IMR-90 (cell line): Measurements from ENCODE around the gene B4GALT7. TPM values are rescaled to one million over a fixed set of nuclear protein-coding genes. Genes with fewer than 3 reads are reported as not detected.
A peak's percentile ranks its signal among the peaks of the same experiment; 100 is the strongest.

Source experiments
- ATAC-seq: fragments of 200-7000 bp; cut with Tn5 transposase; 2 replicates; pipeline ENCODE4 v1.9.1; 2020; ENCODE audit warnings: low read depth, mild to moderate bottlenecking, moderate library complexity
- BruUV-seq: library from RNA; stranded (reverse); fragments of 400-500 nt; replicated peaks from 2 replicates; lab custom pipeline; 2021; lab: Mats Ljungman, UMichigan
- CTCF ChIA-PET: fragments of 300-600 bp; formaldehyde crosslinking; extraction: SDS; loops from one replicate; lab custom pipeline; 2021; ENCODE audit warnings: antibody characterized with exemption; lab: Yijun Ruan, JAX
- POLR2A ChIA-PET: fragments of 300-600 bp; sonication (Branson Sonifier 250); formaldehyde crosslinking; loops from one replicate; lab custom pipeline; 2022; ENCODE audit warnings: antibody characterized with exemption; ENCODE audit not compliant: unreplicated experiment; lab: Charles Lee
- DNase-seq: peaks from one replicate; pipeline ENCODE4 v3.0.0; 2013
- H2AFZ ChIP-seq: replicated peaks from 2 replicates; pipeline ENCODE3; 2013; ENCODE audit warnings: low read length, mild to moderate bottlenecking; ENCODE audit not compliant: poor library complexity
- H2AK5ac ChIP-seq: 2 replicates; pipeline ENCODE4 v1.6.1; 2013; ENCODE audit warnings: low read depth, low read length, inconsistent platforms
- H2AK9ac ChIP-seq: replicated peaks from 2 replicates; pipeline ENCODE3; 2013; ENCODE audit warnings: mild to moderate bottlenecking, low read depth, low read length, moderate library complexity; ENCODE audit not compliant: poor library complexity
- H2BK120ac ChIP-seq: 2 replicates; pipeline ENCODE4 v1.6.1; 2013; ENCODE audit warnings: low read depth, low read length, inconsistent platforms
- H2BK15ac ChIP-seq: 3 replicates; pipeline ENCODE4 v1.6.1; 2013; ENCODE audit warnings: low read depth, low read length, inconsistent platforms
- H2BK20ac ChIP-seq: 2 replicates; pipeline ENCODE4 v1.6.1; 2013; ENCODE audit warnings: low read depth, mild to moderate bottlenecking, inconsistent platforms, low read length, moderate library complexity
- H2BK5ac ChIP-seq: 2 replicates; pipeline ENCODE4 v1.6.1; 2013; ENCODE audit warnings: mild to moderate bottlenecking, low read depth, low read length, inconsistent platforms; ENCODE audit not compliant: poor library complexity, severe bottlenecking
- H3K14ac ChIP-seq: replicated peaks from 2 replicates; pipeline ENCODE4 v1.6.1; 2013; ENCODE audit warnings: low read depth, low read length, inconsistent platforms
- H3K18ac ChIP-seq: 2 replicates; pipeline ENCODE4 v1.6.1; 2013; ENCODE audit warnings: low read depth, low read length, control low read depth
- H3K23ac ChIP-seq: 2 replicates; pipeline ENCODE4 v1.6.1; 2013; ENCODE audit warnings: low read depth, low read length, inconsistent platforms
- H3K27ac ChIP-seq: 2 replicates; pipeline ENCODE4 v1.5.1; 2013; ENCODE audit warnings: mild to moderate bottlenecking, control low read depth, low read length; ENCODE audit not compliant: insufficient read depth
- H3K27me3 ChIP-seq: 2 replicates; pipeline ENCODE4 v1.6.1; 2013; ENCODE audit warnings: low read length; ENCODE audit not compliant: control insufficient read depth, insufficient read depth
- H3K36me3 ChIP-seq: 2 replicates; pipeline ENCODE4 v1.6.1; 2013; ENCODE audit warnings: low read length, mixed read lengths; ENCODE audit not compliant: control insufficient read depth, insufficient read depth
- H3K4ac ChIP-seq: 2 replicates; pipeline ENCODE4 v1.6.1; 2013; ENCODE audit warnings: low read depth, low read length, inconsistent platforms
- H3K4me1 ChIP-seq: 2 replicates; pipeline ENCODE4 v1.6.1; 2013; ENCODE audit warnings: low read length, mixed read lengths; ENCODE audit not compliant: control insufficient read depth, insufficient read depth
- H3K4me2 ChIP-seq: 2 replicates; pipeline ENCODE4 v1.6.1; 2013; ENCODE audit warnings: low read depth, mild to moderate bottlenecking, control low read depth, low read length, moderate library complexity
- H3K4me3 ChIP-seq: 2 replicates; pipeline ENCODE4 v1.5.1; 2013; ENCODE audit warnings: low read depth, mild to moderate bottlenecking, control low read depth, low read length, moderate library complexity; ENCODE audit not compliant: insufficient read depth
- H3K56ac ChIP-seq: 2 replicates; pipeline ENCODE4 v1.6.1; 2013; ENCODE audit warnings: low read length, inconsistent platforms; ENCODE audit not compliant: insufficient read depth; ENCODE audit errors: extremely low read depth
- H3K79me1 ChIP-seq, 2 experiments: 2 replicates each; pipeline ENCODE4 v1.6.1; 2013; ENCODE audit warnings: low read length in 2 of 2, inconsistent platforms in 1 of 2, low read depth in 1 of 2
- H3K9ac ChIP-seq: 2 replicates; pipeline ENCODE4 v1.6.1; 2013; ENCODE audit warnings: low read depth, low read length, control low read depth
- H3K9me1 ChIP-seq: 2 replicates; pipeline ENCODE4 v1.6.1; 2013; ENCODE audit warnings: low read length, inconsistent platforms; ENCODE audit not compliant: insufficient read depth
- H3K9me3 ChIP-seq: 2 replicates; pipeline ENCODE4 v1.6.1; 2013; ENCODE audit warnings: low read length; ENCODE audit not compliant: control insufficient read depth, insufficient read depth
- H4K20me1 ChIP-seq: 2 replicates; pipeline ENCODE4 v1.6.1; 2013; ENCODE audit warnings: low read length, inconsistent platforms; ENCODE audit not compliant: insufficient read depth
- H4K5ac ChIP-seq: 2 replicates; pipeline ENCODE4 v1.6.1; 2013; ENCODE audit warnings: mild to moderate bottlenecking, low read depth, low read length, control low read depth
- H4K8ac ChIP-seq, 2 experiments: 2 replicates each; pipeline ENCODE4 v1.6.1; 2013; ENCODE audit warnings: low read depth in 2 of 2, low read length in 2 of 2, control low read depth in 1 of 2, inconsistent platforms in 1 of 2
- H4K91ac ChIP-seq: 2 replicates; pipeline ENCODE4 v1.6.1; 2013; ENCODE audit warnings: low read depth, low read length, inconsistent platforms; ENCODE audit not compliant: insufficient read depth
- BHLHE40 ChIP-seq: fragments of 150-350 bp; IDR thresholded peaks from 2 replicates; pipeline ENCODE4 v1.6.1; 2016; ENCODE audit warnings: mild to moderate bottlenecking, low read depth, low read length
- CEBPB ChIP-seq: IDR thresholded peaks from 2 replicates; pipeline ENCODE4 v1.6.1; 2012; ENCODE audit warnings: low read depth, low read length, improper control_type of control experiment
- CHD1 ChIP-seq: IDR thresholded peaks from 2 replicates; pipeline ENCODE4 v1.6.1; 2012; ENCODE audit warnings: low read depth, low read length, improper control_type of control experiment
- MAFK ChIP-seq: IDR thresholded peaks from 2 replicates; pipeline ENCODE4 v1.6.1; 2012; ENCODE audit warnings: low read depth, low read length, improper control_type of control experiment
- MAZ ChIP-seq: IDR thresholded peaks from 2 replicates; pipeline ENCODE4 v1.6.1; 2012; ENCODE audit warnings: low read depth, mild to moderate bottlenecking, low read length, improper control_type of control experiment, moderate library complexity, borderline replicate concordance
- MXI1 ChIP-seq: IDR thresholded peaks from 2 replicates; pipeline ENCODE4 v1.6.1; 2012; ENCODE audit warnings: low read depth, mild to moderate bottlenecking, low read length, moderate library complexity, borderline replicate concordance
- POLR2A ChIP-seq: IDR thresholded peaks from 2 replicates; pipeline ENCODE4 v1.6.1; 2012; ENCODE audit warnings: mild to moderate bottlenecking, low read depth, low read length
- RCOR1 ChIP-seq: IDR thresholded peaks from 2 replicates; pipeline ENCODE4 v1.6.1; 2012; ENCODE audit warnings: mild to moderate bottlenecking, low read length, improper control_type of control experiment; ENCODE audit not compliant: insufficient replicate concordance
- RFX5 ChIP-seq: IDR thresholded peaks from 2 replicates; pipeline ENCODE4 v1.8.0; 2012; ENCODE audit warnings: low read depth, mild to moderate bottlenecking, low read length, moderate library complexity
- SMC3 ChIP-seq: fragments of 150-350 bp; IDR thresholded peaks from 2 replicates; pipeline ENCODE4 v1.6.1; 2016; ENCODE audit warnings: low read depth, mild to moderate bottlenecking, antibody characterized with exemption, low read length, moderate library complexity
- WGBS, 2 experiments: methylation state at CpG; one replicate each; pipeline versions ENCODE4 v1.1.5 to v1.1.7; 2013; ENCODE audit warnings: missing lambda C conversion rate in 2 of 2; ENCODE audit not compliant: insufficient read length in 1 of 2; ENCODE audit errors: extremely low coverage in 2 of 2; 5-methylcytosine and 5-hydroxymethylcytosine counted together
- dilution Hi-C: fragments of 300-500 bp; cut with HindIII; formaldehyde crosslinking; loops from one replicate; pipeline ENCODE4 v1.14.3; 2018; ENCODE audit warnings: low sequenced_read_pairs; ENCODE audit not compliant: unreplicated experiment
- in situ Hi-C: fragments of 300-500 bp; cut with MboI; formaldehyde crosslinking; loops from 3 replicates; pipeline ENCODE4 v1.14.3; 2019; ENCODE audit warnings: low sequenced_read_pairs, inconsistent platforms, mixed read lengths
- intact Hi-C: fragments of 100-400 bp; cut with micrococcal nuclease; formaldehyde crosslinking; loops from 2 replicates; pipeline ENCODE4 v1.10.0; 2022
- polyA plus RNA-seq, 3 experiments: library from polyadenylated mRNA; depleted of rRNA; stranded (reverse); fragments of >200 nt; gene quantifications; 2 replicates each; pipeline ENCODE4 v1.2.3, GENCODE V29; 2012; ENCODE audit warnings: low replicate concordance in 1 of 3
- total RNA-seq: library from RNA; depleted of rRNA; stranded (reverse); fragments of >200 nt; gene quantifications from 2 replicates; pipeline ENCODE4 v1.2.3, GENCODE V29; 2012
- TF ChIP-seq, protein P1 (sequence below): fragments of 150-350 bp; IDR thresholded peaks from 2 replicates; pipeline ENCODE4 v1.6.1; 2017; ENCODE audit warnings: mild to moderate bottlenecking, antibody characterized with exemption, low read length, low read depth
- TF ChIP-seq, protein P2 (sequence below): fragments of 150-350 bp; IDR thresholded peaks from 2 replicates; pipeline ENCODE4 v1.6.1; 2016; ENCODE audit warnings: low read depth, mild to moderate bottlenecking, low read length, moderate library complexity, borderline replicate concordance
- TF ChIP-seq, protein P3 (sequence below): conservative IDR thresholded peaks from 2 replicates; pipeline ENCODE4 v1.5.1; 2012; ENCODE audit warnings: mild to moderate bottlenecking, low read depth, low read length, improper control_type of control experiment

B4GALT7 gene
- total and polyA plus RNA-seq, 2 of the 4 experiments (the other 2 are of a cell fraction), result 29.2 to 79.6 TPM

GRCh38 chr5:177609076-177610059 lies 9.4 kb downstream of the B4GALT7 start:
- H3K14ac ChIP-seq, result no peak overlapping the region
- no peak overlapping the region for H4K8ac ChIP-seq
- H3K4me3 ChIP-seq, result no peak overlapping the region
- intact Hi-C loops (loop anchor here (10.0 kb wide), 1 partner anchor 555 kb away; no protein-coding TSS in a partner anchor), dilution Hi-C loops (no loop called here), in situ Hi-C loops (loop anchor here (10.0 to 25.0 kb wide), 2 partner anchors 453 to 545 kb away; partner anchors contain the start of gene NHP2)
- POLR2A ChIA-PET, result no interaction called here
- H2BK120ac ChIP-seq, result no peak overlapping the region
- H3K27ac ChIP-seq, result no peak overlapping the region
- no peak overlapping the region for H3K4me2 ChIP-seq
- no peak overlapping the region for H2BK20ac ChIP-seq
- no peak overlapping the region for H3K9ac ChIP-seq
- no peak overlapping the region for H2AK9ac ChIP-seq
- no peak overlapping the region for H3K18ac ChIP-seq
- H2AK5ac ChIP-seq, result no peak overlapping the region
- peaks cover 5% of the 10 kb centered on the region; the same call in 1 of the 2 replicates for H4K20me1 ChIP-seq
- BruUV-seq, result no TSS peak
- H3K23ac ChIP-seq, result no peak overlapping the region
- no peak for ATAC-seq
- WGBS, 2 experiments, result 87% methylated on average over 4 of the region's 21 CpGs; no CpG with 5 or more reads in 1 of the 2 experiments
- no peak overlapping the region for H3K4ac ChIP-seq
- H3K79me1 ChIP-seq, result peaks cover 0 to 6% of the 10 kb centered on the region in 2 experiments; a peak in 1 of 4 replicates
- peaks cover 3% of the 10 kb centered on the region; the same call in 1 of the 2 replicates for H3K9me1 ChIP-seq
- H3K4me1 ChIP-seq, result no peaks in the 10 kb centered on the region
- no peaks in the 10 kb centered on the region for H3K9me3 ChIP-seq
- H4K5ac ChIP-seq, result no peak overlapping the region
- no peak overlapping the region for H4K91ac ChIP-seq
- H2AFZ ChIP-seq, result peak overlapping the region; percentile 23
- no peak overlapping the region for H2BK5ac ChIP-seq
- H3K36me3 ChIP-seq, result peaks cover 27% of the 10 kb centered on the region; the same call in 1 of the 2 replicates
- CTCF ChIA-PET, result no interaction called here
- DNase-seq, result no peak
- no peak overlapping the region for H2BK15ac ChIP-seq
- H3K56ac ChIP-seq, result no peak overlapping the region
- H3K27me3 ChIP-seq, result no peaks in the 10 kb centered on the region
- TF ChIP-seq, protein P1, sequence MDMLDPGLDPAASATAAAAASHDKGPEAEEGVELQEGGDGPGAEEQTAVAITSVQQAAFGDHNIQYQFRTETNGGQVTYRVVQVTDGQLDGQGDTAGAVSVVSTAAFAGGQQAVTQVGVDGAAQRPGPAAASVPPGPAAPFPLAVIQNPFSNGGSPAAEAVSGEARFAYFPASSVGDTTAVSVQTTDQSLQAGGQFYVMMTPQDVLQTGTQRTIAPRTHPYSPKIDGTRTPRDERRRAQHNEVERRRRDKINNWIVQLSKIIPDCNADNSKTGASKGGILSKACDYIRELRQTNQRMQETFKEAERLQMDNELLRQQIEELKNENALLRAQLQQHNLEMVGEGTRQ, result no peak
- TF ChIP-seq RCOR1 (no peak), CEBPB (no peak), MAZ (no peak), RFX5 (no peak), POLR2A (no peak), MXI1 (no peak), BHLHE40 (no peak), MAFK (no peak), SMC3 (no peak), CHD1 (no peak)
- TF ChIP-seq, protein P2, sequence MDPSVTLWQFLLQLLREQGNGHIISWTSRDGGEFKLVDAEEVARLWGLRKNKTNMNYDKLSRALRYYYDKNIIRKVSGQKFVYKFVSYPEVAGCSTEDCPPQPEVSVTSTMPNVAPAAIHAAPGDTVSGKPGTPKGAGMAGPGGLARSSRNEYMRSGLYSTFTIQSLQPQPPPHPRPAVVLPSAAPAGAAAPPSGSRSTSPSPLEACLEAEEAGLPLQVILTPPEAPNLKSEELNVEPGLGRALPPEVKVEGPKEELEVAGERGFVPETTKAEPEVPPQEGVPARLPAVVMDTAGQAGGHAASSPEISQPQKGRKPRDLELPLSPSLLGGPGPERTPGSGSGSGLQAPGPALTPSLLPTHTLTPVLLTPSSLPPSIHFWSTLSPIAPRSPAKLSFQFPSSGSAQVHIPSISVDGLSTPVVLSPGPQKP, result no peak
- TF ChIP-seq, protein P3, sequence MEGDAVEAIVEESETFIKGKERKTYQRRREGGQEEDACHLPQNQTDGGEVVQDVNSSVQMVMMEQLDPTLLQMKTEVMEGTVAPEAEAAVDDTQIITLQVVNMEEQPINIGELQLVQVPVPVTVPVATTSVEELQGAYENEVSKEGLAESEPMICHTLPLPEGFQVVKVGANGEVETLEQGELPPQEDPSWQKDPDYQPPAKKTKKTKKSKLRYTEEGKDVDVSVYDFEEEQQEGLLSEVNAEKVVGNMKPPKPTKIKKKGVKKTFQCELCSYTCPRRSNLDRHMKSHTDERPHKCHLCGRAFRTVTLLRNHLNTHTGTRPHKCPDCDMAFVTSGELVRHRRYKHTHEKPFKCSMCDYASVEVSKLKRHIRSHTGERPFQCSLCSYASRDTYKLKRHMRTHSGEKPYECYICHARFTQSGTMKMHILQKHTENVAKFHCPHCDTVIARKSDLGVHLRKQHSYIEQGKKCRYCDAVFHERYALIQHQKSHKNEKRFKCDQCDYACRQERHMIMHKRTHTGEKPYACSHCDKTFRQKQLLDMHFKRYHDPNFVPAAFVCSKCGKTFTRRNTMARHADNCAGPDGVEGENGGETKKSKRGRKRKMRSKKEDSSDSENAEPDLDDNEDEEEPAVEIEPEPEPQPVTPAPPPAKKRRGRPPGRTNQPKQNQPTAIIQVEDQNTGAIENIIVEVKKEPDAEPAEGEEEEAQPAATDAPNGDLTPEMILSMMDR, result no peak
